LNCaP clone FGC (cell line): ENCODE measurements around the gene CRYGS.
"Not testable (repeated sequence)": the region's sequence is repeated elsewhere in the genome, so short reads cannot be mapped to it uniquely, and the experiment has no call there.

Experiments used
- DNase-seq: peaks from one replicate; pipeline ENCODE4 v3.0.0-alpha.2; 2011; ENCODE audit warnings: low read depth
- H3K4me3 ChIP-seq: 2 replicates; pipeline ENCODE4 v1.5.1; 2011; ENCODE audit warnings: mild to moderate bottlenecking, low read depth, low read length, control low read depth
- TF ChIP-seq, protein P1 (sequence below): IDR thresholded peaks from 2 replicates; pipeline ENCODE4 v1.5.1; 2012; ENCODE audit warnings: mild to moderate bottlenecking; ENCODE audit not compliant: control insufficient read depth, insufficient read depth; ENCODE audit errors: extremely low read depth

Gene CRYGS

DNA sequence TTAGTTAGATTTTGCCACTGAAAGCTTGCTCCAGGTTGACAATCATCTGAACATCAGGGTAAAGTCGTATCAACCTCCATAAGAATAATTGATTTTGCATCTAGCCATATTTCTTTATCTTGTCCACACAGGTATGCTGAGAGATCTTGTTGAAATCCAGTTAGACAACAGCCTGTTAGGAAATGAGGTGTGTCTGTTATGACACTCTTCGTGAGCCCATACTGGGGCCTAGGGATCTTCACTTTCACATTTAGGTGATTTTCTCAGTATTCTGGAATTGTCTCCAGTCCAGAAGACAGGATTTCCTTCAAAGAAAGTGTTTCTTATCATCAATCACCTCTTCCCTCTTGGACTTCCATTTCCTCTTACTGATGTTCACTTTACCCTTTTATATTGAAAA lies 44.5 kb upstream of the CRYGS start:
- DNase-seq = no peak
- TF ChIP-seq, protein P1, sequence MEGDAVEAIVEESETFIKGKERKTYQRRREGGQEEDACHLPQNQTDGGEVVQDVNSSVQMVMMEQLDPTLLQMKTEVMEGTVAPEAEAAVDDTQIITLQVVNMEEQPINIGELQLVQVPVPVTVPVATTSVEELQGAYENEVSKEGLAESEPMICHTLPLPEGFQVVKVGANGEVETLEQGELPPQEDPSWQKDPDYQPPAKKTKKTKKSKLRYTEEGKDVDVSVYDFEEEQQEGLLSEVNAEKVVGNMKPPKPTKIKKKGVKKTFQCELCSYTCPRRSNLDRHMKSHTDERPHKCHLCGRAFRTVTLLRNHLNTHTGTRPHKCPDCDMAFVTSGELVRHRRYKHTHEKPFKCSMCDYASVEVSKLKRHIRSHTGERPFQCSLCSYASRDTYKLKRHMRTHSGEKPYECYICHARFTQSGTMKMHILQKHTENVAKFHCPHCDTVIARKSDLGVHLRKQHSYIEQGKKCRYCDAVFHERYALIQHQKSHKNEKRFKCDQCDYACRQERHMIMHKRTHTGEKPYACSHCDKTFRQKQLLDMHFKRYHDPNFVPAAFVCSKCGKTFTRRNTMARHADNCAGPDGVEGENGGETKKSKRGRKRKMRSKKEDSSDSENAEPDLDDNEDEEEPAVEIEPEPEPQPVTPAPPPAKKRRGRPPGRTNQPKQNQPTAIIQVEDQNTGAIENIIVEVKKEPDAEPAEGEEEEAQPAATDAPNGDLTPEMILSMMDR = no peak

DNA sequence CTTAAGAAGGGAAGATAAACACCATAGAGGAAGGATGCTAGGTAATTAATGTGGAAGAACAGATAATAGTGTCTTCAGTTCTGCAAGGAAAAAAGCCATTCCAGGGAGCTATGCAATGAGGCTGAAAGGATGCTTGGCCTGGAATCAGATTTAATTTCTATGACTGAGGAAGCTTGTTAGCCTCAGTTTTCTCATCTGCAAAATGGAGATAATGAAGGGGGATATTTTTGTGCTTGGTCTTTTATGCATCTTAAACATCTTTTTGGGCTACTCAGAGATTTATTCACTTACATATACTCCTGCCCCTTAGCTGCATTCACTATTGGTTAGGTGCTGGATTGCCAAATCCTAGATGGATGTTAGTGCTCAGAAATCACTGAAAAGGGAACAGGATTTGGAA lies 43.0 kb upstream of the CRYGS start:
- TF ChIP-seq, protein P1 = no peak
- DNase-seq = no peak
- H3K4me3 ChIP-seq = no peak overlapping the region

More for the DNA sequence above, 44.5 kb upstream of the CRYGS start:
- H3K4me3 ChIP-seq = no peak overlapping the region

DNA sequence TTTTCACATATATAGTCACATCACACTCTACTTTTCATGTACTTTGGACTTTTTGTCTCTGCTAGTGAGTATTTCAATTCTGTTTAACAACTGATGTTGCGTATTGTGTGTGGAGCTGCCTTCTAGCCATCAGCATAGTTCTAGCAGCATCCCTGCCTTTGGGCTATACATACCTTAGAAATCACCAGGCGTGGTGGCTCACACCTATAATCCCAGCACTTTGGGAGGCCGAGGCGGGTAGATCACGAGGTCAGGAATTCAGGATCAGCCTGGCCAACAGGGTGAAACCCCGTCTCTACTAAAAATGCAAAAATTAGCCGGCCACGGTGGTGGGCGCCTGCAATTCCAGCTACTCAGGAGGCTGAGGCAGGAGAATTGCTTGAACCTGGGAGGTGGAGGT lies 42.1 kb upstream of the CRYGS start:
- DNase-seq = not testable (repeated sequence)

DNA sequence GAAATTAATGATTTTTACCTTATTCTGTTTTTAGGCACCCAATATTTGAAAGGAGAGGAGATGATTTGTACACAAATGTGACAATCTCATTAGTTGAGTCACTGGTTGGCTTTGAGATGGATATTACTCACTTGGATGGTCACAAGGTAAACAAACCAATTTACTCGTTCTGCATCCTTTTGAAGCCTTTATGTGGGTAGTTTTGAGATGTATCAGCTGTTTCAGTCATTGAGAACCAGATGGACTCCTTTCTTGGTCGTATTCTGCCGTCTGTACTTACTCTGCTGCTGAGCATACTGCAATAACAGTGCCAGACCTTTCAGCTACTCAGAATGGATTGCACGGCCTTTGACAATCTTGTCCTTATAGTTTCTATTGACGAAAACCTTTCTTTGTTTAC lies 39.7 kb upstream of the CRYGS start:
- H3K4me3 ChIP-seq = no peak overlapping the region
- TF ChIP-seq, protein P1 = no peak
- DNase-seq = no peak

More for the DNA sequence above, 42.1 kb upstream of the CRYGS start:
- not testable (repeated sequence) for H3K4me3 ChIP-seq

DNA sequence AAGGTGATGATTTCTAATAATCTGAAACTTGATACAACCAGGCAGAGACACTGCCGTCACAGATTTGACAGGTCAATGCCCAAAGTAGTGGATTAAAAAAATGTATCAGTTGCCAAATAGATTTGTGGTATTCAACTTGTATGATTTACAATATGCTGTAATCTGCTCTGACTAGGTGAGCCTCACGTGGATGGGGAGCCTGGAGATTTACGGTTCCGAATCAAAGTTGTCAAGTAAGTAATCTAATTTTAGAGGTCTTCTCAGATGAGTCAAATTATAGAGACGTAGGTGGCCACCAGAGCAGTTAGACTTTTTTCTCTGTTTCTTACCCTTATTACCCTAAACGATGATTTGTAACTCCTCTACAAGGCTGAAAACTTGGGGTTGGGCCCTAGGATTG lies 38.4 kb upstream of the CRYGS start:
- TF ChIP-seq, protein P1 = no peak
- no peak overlapping the region for H3K4me3 ChIP-seq
- DNase-seq = no peak

DNA sequence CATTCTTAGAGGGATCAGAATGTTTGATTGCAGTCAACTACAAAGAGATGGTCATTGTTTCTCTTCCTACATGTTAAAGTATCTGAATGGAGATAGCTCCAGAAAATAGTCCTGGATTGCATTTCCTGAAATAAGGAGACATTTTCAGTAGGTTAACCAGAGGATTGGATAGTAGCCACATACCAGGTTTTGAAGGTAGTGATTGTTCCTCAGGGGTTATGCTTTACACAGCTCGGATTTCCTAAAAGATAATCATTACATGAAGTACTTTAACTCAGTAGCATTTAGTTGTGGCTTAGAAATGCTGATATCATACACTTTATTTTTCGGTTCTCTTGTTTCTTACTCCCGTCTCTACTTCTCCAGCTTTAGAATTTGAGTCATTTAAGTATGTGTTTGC lies 36.6 kb upstream of the CRYGS start:
- TF ChIP-seq, protein P1 = no peak
- H3K4me3 ChIP-seq = no peak overlapping the region
- no peak for DNase-seq

DNA sequence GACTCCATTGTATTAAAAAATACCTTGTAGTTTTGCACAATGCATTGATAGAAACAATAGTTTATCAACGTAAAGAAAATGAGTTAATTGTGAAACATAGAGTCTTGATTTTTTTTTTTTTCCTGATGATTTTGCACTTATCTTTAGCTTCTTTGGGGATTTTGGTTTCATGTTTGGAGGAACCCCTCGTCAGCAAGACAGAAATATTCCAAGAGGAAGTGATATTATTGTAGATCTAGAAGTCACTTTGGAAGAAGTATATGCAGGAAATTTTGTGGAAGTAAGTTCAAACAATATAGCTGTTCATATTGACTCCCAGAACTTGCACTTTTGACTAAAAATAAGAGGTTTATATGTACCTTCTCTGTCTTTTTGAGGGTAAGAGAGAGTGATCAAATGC lies 33.3 kb upstream of the CRYGS start:
- DNase-seq = no peak
- H3K4me3 ChIP-seq = no peak overlapping the region
- TF ChIP-seq, protein P1 = no peak

DNA sequence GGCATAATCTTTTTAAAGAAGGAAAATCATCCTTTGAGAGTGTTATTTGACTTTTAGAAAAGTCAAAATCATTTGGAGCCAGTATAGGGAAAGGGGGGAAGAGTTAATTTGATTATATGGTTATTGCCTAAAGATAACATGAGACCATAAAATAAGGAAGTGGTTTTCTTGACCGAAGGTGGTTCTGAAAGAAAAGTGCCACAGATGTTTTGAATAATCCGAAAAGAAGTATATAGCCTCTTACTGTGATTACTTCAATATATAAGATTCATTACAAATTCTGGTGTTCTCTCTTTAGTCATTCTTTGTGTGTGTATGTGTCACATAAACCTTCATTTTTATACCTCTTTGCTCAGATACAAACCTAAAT lies 27.4 kb upstream of the CRYGS start:
- TF ChIP-seq, protein P1 = no peak
- DNase-seq = no peak
- peak overlapping the region; percentile 90 for H3K4me3 ChIP-seq
